Fibroblast of skin of left quadriceps (primary cell): ENCODE measurements around the gene ADPRS.
A peak's percentile ranks its signal among the peaks of the same experiment; 100 is the strongest.

Experiments used
- DNase-seq, 2 experiments: peaks; one replicate each; pipeline ENCODE4 v3.0.0-alpha.2; 2013; ENCODE audit warnings: low read depth in 2 of 2

ADPRS gene

GRCh38 chr1:36088577-36089392, at the start of gene ADPRS:
TSS of gene ADPRS (plus strand) at chr1:36088892. CDS start at chr1:36088905, 13 bp downstream.
- peak; percentile 66 to 71 for DNase-seq

- DNase-seq: no peak
Measured at GRCh38 chr1:36040238-36040637, 48.5 kb upstream of the ADPRS start.

- no peak for DNase-seq
Measured at GRCh38 chr1:36051821-36052220, 36.9 kb upstream of the ADPRS start.

- no peak for DNase-seq
Measured at GRCh38 chr1:36053978-36054377, 34.7 kb upstream of the ADPRS start.

- DNase-seq: no peak
Measured at GRCh38 chr1:36055706-36056105, 33.0 kb upstream of the ADPRS start.

GRCh38 chr1:36062315-36062714, 26.4 kb upstream of the ADPRS start:
- no peak for DNase-seq

- no peak for DNase-seq
Measured at GRCh38 chr1:36067871-36068270, 20.8 kb upstream of the ADPRS start.

- no peak for DNase-seq
Measured at GRCh38 chr1:36068866-36069265, 19.8 kb upstream of the ADPRS start.

GRCh38 chr1:36070349-36070748, 18.3 kb upstream of the ADPRS start:
- no peak for DNase-seq

- DNase-seq: no peak
Measured at GRCh38 chr1:36076979-36077573, 11.6 kb upstream of the ADPRS start.

- DNase-seq: no peak
Measured at GRCh38 chr1:36080236-36080635, 8.5 kb upstream of the ADPRS start.

GRCh38 chr1:36080801-36081200, 7.9 kb upstream of the ADPRS start:
- no peak for DNase-seq

GRCh38 chr1:36081926-36082485, 6.7 kb upstream of the ADPRS start:
- DNase-seq: no peak

GRCh38 chr1:36083219-36083618, 5.5 kb upstream of the ADPRS start:
- no peak for DNase-seq

GRCh38 chr1:36083635-36084496, 4.8 kb upstream of the ADPRS start, which contains the start of gene TEKT2:
TSS of gene TEKT2 (plus strand) at chr1:36084094. CDS start at chr1:36084922, 828 bp downstream.
- DNase-seq: peak in 1 of 2 experiments; percentile 18

GRCh38 chr1:36084497-36085115, 4.1 kb upstream of the ADPRS start:
- no peak for DNase-seq

GRCh38 chr1:36085126-36085525, 3.6 kb upstream of the ADPRS start:
- DNase-seq: no peak

- no peak for DNase-seq
Measured at GRCh38 chr1:36085686-36086526, 2.8 kb upstream of the ADPRS start.

GRCh38 chr1:36086529-36087232, 2.0 kb upstream of the ADPRS start:
- no peak for DNase-seq
